DMS 273 treated with DMSO at 0.1 percent for 48 hours (cell line): Measurements from ENCODE around the gene SMIM38.

ENCODE experiments used
- DNase-seq: peaks from one replicate; lab custom pipeline; 2025; lab: John Stamatoyannopoulos, UW

SMIM38 gene

DNA sequence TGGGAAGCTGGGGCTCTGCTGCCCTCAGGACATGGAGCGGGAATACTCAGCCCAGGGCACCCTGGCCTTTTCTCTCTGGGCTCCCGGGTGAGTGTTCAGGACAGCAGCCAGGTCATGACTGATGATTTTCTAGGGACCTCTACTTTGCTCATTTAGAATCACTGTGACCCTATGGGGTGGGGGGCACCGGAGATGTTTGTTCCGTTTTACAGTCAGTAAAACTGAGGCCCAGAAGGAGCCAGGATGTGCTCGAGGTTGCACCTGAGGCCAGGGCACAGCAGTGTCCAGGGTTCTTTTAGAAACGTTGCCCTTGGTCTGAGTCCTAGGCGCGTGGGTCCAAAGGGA is 48.1 kb downstream of the SMIM38 start:
- DNase-seq: no peak

DNA sequence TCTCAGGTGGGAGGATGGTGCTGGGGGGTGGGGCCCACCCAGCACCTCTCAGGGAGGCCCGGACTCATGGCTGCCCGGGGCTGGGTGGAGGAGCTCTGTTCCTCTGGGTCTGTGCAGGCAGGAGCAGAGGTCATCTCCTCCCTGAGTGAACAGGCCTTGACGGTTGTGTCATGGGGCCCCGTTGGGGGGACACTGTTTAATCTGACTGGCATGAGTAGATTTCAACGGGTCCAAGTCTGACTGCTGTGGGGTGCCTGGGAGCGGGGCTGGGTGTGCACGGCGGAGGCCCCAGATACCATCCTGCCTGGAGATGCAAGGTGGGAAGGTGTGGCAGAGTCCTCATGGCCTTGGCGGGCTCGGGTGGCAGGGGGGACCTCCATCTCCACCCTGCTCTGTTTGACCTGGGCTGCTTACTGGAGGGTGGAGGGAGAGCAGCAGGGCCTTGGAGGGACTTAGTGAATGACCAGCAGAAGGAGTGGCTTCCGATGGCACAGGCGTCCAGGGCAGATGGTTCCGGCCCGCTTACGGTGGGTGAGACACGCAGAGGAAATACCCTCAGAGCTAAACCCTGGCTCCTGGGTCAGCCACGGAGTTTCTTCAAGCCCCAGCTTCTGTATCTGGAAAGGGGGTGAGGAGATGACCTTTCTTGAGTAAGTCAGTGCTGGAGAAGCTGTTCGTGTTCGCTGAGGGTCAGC is 48.7 kb downstream of the SMIM38 start:
- no peak for DNase-seq

DNA sequence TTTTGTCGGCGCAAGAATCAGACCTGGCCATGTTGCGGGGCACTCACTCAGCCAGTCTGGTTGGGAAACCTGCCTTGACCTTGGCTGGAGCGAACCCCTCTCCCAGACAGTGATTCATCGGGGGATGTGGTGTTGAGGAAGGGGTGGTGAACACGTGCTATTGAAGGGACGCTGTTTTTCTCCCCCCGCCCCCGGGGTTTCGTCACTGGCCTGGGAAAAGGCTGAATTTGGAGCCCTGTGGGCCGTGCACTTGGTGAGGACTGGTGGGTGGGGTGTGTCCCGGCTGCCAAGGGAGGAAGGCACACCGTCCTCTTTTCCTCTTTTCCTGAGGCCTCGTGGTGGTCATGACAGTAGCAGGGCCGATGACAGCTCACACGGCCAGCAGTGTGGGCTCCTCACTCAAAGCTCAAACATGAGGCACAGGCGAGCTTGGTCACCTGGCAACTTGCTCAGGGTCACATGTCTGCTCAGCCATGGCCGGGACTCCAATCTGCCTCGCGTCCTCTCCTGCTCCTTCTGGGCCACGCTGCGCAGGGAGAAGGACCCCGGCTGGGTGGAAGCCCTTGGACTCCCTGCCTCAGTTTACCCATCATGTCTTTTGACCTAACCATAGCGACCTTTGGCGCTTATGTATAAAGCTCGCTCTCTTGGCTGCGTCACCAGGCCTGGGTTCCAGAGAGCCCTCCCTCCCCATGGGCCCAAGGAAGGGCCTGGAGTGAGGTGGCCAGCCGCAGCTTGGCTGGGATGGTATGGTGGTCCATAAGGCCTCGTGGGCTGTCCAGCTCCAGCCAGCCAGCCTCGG is 49.4 kb downstream of the SMIM38 start:
- no peak for DNase-seq
